HepG2 (cell line): ENCODE data around the gene PLBD2. TPM values are rescaled to one million over a fixed set of nuclear protein-coding genes. Genes with fewer than 3 reads are reported as not detected.
A peak's percentile ranks its signal among the peaks of the same experiment; 100 is the strongest.

Experiments
- AKNA ChIP-seq: sonication (generic); formaldehyde crosslinking; IDR thresholded peaks from 2 replicates; pipeline ENCODE4 v1.4.0; 2020; ENCODE audit warnings: missing genetic modification reagents, borderline replicate concordance
- HNF4A ChIP-seq: sonication (generic); formaldehyde crosslinking; IDR thresholded peaks from 2 replicates; pipeline ENCODE4 v1.4.0; 2020; ENCODE audit warnings: missing genetic modification reagents
- IRF9 ChIP-seq: sonication (generic); formaldehyde crosslinking; IDR thresholded peaks from 2 replicates; pipeline ENCODE4 v1.8.0; 2022; ENCODE audit warnings: missing genetic modification reagents, mild to moderate bottlenecking, borderline replicate concordance
- RXRB ChIP-seq: IDR thresholded peaks from 2 replicates; pipeline ENCODE4 v1.6.1; 2016; ENCODE audit warnings: borderline replicate concordance, missing genetic modification reagents, missing compliant biosample characterization
- SRSF1 ChIP-seq: fragments of 200-400 bp; formaldehyde crosslinking; optimal IDR thresholded peaks from 2 replicates; pipeline ENCODE3; 2017; ENCODE audit warnings: mild to moderate bottlenecking, low read depth, low read length, moderate library complexity
- XRCC5 ChIP-seq: fragments of 200-400 bp; formaldehyde crosslinking; optimal IDR thresholded peaks from 2 replicates; pipeline ENCODE3; 2017; ENCODE audit warnings: mild to moderate bottlenecking, low read length
- ZNF383 ChIP-seq: sonication (generic); formaldehyde crosslinking; IDR thresholded peaks from 2 replicates; pipeline ENCODE4 v1.4.0; 2020; ENCODE audit warnings: missing genetic modification reagents, mild to moderate bottlenecking, borderline replicate concordance
- ZNF446 ChIP-seq: sonication (generic); formaldehyde crosslinking; IDR thresholded peaks from 2 replicates; pipeline ENCODE4 v1.5.0; 2020; ENCODE audit warnings: mild to moderate bottlenecking, missing genetic modification reagents
- ZNF557 ChIP-seq: sonication (generic); formaldehyde crosslinking; IDR thresholded peaks from 2 replicates; pipeline ENCODE4 v1.4.0; 2020; ENCODE audit warnings: missing genetic modification reagents
- ZNF580 ChIP-seq: IDR thresholded peaks from 2 replicates; pipeline ENCODE4 v1.6.1; 2016; ENCODE audit warnings: low read depth, borderline replicate concordance
- ZNF773 ChIP-seq: sonication (generic); formaldehyde crosslinking; IDR thresholded peaks from 2 replicates; pipeline ENCODE4 v1.4.0; 2020; ENCODE audit warnings: missing genetic modification reagents, borderline replicate concordance
- ZNF878 ChIP-seq: sonication (generic); formaldehyde crosslinking; IDR thresholded peaks from 2 replicates; pipeline ENCODE4 v1.8.1; 2023; ENCODE audit warnings: mild to moderate bottlenecking, missing genetic modification reagents, moderate library complexity
- polyA plus RNA-seq, 8 experiments: library from polyadenylated mRNA; depleted of rRNA in 3 of 8; stranded (reverse) in 7 of 8; unstranded in 1 of 8; fragments of >200 nt; fragmentation: Illumina TruSeq in 4 of 8; extraction: Trizol in 4 of 8; gene quantifications; 2 replicates each; pipeline versions ENCODE4 v1.2.1 to v1.2.3, GENCODE V29; 2011 to 2016; ENCODE audit warnings: low read depth in 4 of 8, missing spikeins in 1 of 8, mixed read lengths in 1 of 8; ENCODE audit not compliant: insufficient read depth in 1 of 8
- total RNA-seq, 5 experiments: library from RNA; depleted of rRNA; stranded (reverse); fragments of >200 nt; fragmentation: Illumina TruSeq; extraction: Trizol; gene quantifications; 2 replicates each; pipeline ENCODE4 v1.2.3, GENCODE V29; 2016; ENCODE audit warnings: low read depth in 1 of 5
- TF ChIP-seq, protein P1 (sequence below): sonication (generic); formaldehyde crosslinking; IDR thresholded peaks from 2 replicates; pipeline ENCODE4 v1.8.0; 2022; ENCODE audit warnings: mild to moderate bottlenecking, missing genetic modification reagents, borderline replicate concordance
- TF ChIP-seq, protein P2 (sequence below): sonication (generic); formaldehyde crosslinking; conservative IDR thresholded peaks from 2 replicates; pipeline ENCODE4 v1.4.0; 2020; ENCODE audit warnings: missing genetic modification reagents

Gene PLBD2
- total and polyA plus RNA-seq, 2 of the 13 experiments (the other 11 are each of a cell fraction or from before 2014, with no cell fraction given) = 6.7 to 8.5 TPM

GRCh38 chr12:113334786-113335539 is 23.4 kb upstream of the PLBD2 start, which contains the start of gene SLC8B1 (continued):
- TF ChIP-seq SRSF1 (no peak), ZNF557 (CRISPR knock-in tag) (peak; percentile 23; the same call in 1 of the 2 replicates), RXRB (CRISPR knock-in tag) (no peak), XRCC5 (no peak), AKNA (0 out of 2 replicates have a peak, but pooled peaks have one; percentile 38), IRF9 (CRISPR knock-in tag) (peak; percentile 68; the same call in 1 of the 2 replicates), ZNF878 (CRISPR knock-in tag) (peak; percentile 54; the same call in 1 of the 2 replicates), ZNF773 (no peak), HNF4A (CRISPR knock-in tag) (no peak), ZNF446 (CRISPR knock-in tag) (no peak), ZNF383 (CRISPR knock-in tag) (no peak), ZNF580 (CRISPR knock-in tag) (peak; percentile 63; the same call in 1 of the 2 replicates)
- TF ChIP-seq, protein P1, sequence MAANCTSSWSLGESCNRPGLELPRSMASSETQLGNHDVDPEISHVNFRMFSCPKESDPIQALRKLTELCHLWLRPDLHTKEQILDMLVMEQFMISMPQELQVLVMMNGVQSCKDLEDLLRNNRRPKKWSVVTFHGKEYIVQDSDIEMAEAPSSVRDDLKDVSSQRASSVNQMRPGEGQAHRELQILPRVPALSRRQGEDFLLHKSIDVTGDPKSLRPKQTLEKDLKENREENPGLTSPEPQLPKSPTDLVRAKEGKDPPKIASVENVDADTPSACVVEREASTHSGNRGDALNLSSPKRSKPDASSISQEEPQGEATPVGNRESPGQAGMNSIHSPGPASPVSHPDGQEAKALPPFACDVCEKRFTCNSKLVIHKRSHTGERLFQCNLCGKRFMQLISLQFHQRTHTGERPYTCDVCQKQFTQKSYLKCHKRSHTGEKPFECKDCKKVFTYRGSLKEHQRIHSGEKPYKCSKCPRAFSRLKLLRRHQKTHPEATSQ = no peak
- TF ChIP-seq, protein P2, sequence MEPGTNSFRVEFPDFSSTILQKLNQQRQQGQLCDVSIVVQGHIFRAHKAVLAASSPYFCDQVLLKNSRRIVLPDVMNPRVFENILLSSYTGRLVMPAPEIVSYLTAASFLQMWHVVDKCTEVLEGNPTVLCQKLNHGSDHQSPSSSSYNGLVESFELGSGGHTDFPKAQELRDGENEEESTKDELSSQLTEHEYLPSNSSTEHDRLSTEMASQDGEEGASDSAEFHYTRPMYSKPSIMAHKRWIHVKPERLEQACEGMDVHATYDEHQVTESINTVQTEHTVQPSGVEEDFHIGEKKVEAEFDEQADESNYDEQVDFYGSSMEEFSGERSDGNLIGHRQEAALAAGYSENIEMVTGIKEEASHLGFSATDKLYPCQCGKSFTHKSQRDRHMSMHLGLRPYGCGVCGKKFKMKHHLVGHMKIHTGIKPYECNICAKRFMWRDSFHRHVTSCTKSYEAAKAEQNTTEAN (CRISPR knock-in tag) = no peak; the same call in 1 of the 2 replicates
